ENCODE data around the gene ARAP2. TPM values are rescaled to one million over a fixed set of nuclear protein-coding genes. Genes with fewer than 3 reads are reported as not detected.

The ARAP2 gene
- total RNA-seq, 1 experiment from 2014 or later: 13.6 TPM

DNA sequence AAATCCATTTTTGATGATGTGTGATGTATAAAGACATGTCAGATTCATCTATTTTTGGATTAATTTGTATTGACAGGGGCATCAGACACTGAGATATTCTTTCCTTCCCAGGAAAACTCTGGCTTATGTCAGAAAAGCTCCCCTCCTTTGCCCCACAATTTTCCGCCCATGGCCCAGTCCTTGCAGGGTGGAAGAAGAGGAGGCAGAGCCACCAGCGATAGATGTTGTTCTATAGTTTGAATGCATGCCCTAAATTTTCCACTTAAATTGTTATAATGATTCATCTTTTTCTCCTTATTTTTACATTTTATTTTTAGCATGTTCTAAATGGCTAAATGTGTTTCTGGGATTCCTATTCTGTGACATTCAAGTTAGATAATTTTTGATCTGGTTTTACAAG lies 149.3 kb downstream of the ARAP2 start (continued):
- TF ChIP-seq EZH2 (IDR thresholded peaks at IDR 0.05) (no peak), ELF1 (IDR thresholded peaks at IDR 0.05; ENCODE audit: borderline replicate concordance, low read depth) (no peak), TCF7L2 (IDR thresholded peaks at IDR 0.05; ENCODE audit: borderline replicate concordance, extremely low read depth, insufficient read depth, insufficient read length) (no peak)

DNA sequence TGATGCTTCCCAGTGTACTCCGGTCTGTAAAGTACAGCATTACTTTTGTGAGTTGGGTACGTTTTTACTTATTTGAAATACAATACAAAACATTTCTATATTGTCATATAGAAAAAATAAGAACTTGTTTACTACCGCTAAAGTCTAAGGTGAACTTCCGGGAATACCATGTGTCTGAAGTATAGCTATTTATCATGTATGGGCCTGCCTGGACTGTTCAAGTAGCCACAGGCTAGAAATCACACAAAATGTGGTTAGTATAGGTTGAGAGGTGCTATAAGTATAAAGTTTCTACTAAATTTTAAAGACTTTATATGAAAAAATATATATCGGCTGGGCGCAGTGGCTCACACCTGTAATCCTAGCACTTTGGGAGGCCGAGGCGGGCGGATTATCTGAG lies 152.3 kb downstream of the ARAP2 start:
- ChIA-PET POLR2A (no interaction called here), CTCF (no interaction called here), RAD21 (ENCODE audit: low non-redundant PET in 1 of 2, low total read pairs in 2 of 2, uncharacterized antibody in 2 of 2, unreplicated experiment in 2 of 2) (no interaction called here)
- Histone ChIP-seq H3K79me2 (ENCODE audit: insufficient read depth, low read length) (no peaks in the 10 kb centered on the region), H2AFZ (ENCODE audit: low read depth, low read length, poor library complexity, severe bottlenecking) (no peak overlapping the region), H3K4me2 (ENCODE audit: low read length) (no peak overlapping the region), H3K9me3 (ENCODE audit: control insufficient read depth in 1 of 2, insufficient read depth in 1 of 2, low read depth in 1 of 2, low read length in 2 of 2) (no peaks in the 10 kb centered on the region), H3K4me3 (replicated peaks in 1 of 2; ENCODE audit: low read depth in 1 of 2, low read length in 2 of 2) (no peak overlapping the region), H3K4me1 (ENCODE audit: control insufficient read depth in 1 of 2, insufficient read depth in 2 of 2, low read length in 2 of 2) (no peaks in the 10 kb centered on the region), H3K9me2 (ENCODE audit: insufficient read depth) (no peaks in the 10 kb centered on the region), H4K20me1 (ENCODE audit: insufficient read depth) (no peaks in the 10 kb centered on the region), H3K27me3 (ENCODE audit: insufficient read depth, low read length) (no peaks in the 10 kb centered on the region), H3K27ac (ENCODE audit: low read depth, low read length) (no peak overlapping the region), H3K36me3 (ENCODE audit: control insufficient read depth in 1 of 2, insufficient read depth in 2 of 2, low read length in 2 of 2) (no peaks in the 10 kb centered on the region), H3K9ac (ENCODE audit: low read length) (no peak overlapping the region)
- intact Hi-C loops (cut with micrococcal nuclease): no loop called here
- no peak for DNase-seq (ENCODE audit: low read depth, low spot score)
- ATAC-seq: no peak
- BruUV-seq (replicated peaks): no TSS peak
- TF ChIP-seq, protein P1, sequence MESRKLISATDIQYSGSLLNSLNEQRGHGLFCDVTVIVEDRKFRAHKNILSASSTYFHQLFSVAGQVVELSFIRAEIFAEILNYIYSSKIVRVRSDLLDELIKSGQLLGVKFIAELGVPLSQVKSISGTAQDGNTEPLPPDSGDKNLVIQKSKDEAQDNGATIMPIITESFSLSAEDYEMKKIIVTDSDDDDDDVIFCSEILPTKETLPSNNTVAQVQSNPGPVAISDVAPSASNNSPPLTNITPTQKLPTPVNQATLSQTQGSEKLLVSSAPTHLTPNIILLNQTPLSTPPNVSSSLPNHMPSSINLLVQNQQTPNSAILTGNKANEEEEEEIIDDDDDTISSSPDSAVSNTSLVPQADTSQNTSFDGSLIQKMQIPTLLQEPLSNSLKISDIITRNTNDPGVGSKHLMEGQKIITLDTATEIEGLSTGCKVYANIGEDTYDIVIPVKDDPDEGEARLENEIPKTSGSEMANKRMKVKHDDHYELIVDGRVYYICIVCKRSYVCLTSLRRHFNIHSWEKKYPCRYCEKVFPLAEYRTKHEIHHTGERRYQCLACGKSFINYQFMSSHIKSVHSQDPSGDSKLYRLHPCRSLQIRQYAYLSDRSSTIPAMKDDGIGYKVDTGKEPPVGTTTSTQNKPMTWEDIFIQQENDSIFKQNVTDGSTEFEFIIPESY (IDR thresholded peaks at IDR 0.05; ENCODE audit: extremely low read depth, insufficient replicate concordance, low read length): no peak
- TF ChIP-seq JUND (IDR thresholded peaks at IDR 0.05) (no peak), ZFX (IDR thresholded peaks at IDR 0.05) (no peak), YY1 (IDR thresholded peaks at IDR 0.05; ENCODE audit: extremely low read depth, insufficient replicate concordance, low read depth, low read length) (no peak), ELF1 (IDR thresholded peaks at IDR 0.05; ENCODE audit: borderline replicate concordance, low read depth) (no peak), RAD21 (IDR thresholded peaks at IDR 0.05; ENCODE audit: low read depth) (no peak), ZNF274 (IDR thresholded peaks at IDR 0.05; ENCODE audit: low read depth, low read length) (no peak), SRF (IDR thresholded peaks at IDR 0.05; ENCODE audit: low read depth) (no peak), POLR2AphosphoS5 (IDR thresholded peaks at IDR 0.05; ENCODE audit: low read depth, low read length) (no peak), TCF7L2 (IDR thresholded peaks at IDR 0.05; ENCODE audit: borderline replicate concordance, extremely low read depth, insufficient read depth, insufficient read length) (no peak), POLR2A (IDR thresholded peaks at IDR 0.05; ENCODE audit: borderline replicate concordance, extremely low read depth, insufficient read depth, insufficient read length) (no peak), EZH2phosphoT487 (IDR thresholded peaks at IDR 0.05; ENCODE audit: borderline replicate concordance) (no peak), SIN3A (IDR thresholded peaks at IDR 0.05; ENCODE audit: low read depth) (no peak), EZH2 (IDR thresholded peaks at IDR 0.05) (no peak), CEBPB (IDR thresholded peaks at IDR 0.05; ENCODE audit: low read depth) (no peak)
- TF ChIP-seq, protein P2, sequence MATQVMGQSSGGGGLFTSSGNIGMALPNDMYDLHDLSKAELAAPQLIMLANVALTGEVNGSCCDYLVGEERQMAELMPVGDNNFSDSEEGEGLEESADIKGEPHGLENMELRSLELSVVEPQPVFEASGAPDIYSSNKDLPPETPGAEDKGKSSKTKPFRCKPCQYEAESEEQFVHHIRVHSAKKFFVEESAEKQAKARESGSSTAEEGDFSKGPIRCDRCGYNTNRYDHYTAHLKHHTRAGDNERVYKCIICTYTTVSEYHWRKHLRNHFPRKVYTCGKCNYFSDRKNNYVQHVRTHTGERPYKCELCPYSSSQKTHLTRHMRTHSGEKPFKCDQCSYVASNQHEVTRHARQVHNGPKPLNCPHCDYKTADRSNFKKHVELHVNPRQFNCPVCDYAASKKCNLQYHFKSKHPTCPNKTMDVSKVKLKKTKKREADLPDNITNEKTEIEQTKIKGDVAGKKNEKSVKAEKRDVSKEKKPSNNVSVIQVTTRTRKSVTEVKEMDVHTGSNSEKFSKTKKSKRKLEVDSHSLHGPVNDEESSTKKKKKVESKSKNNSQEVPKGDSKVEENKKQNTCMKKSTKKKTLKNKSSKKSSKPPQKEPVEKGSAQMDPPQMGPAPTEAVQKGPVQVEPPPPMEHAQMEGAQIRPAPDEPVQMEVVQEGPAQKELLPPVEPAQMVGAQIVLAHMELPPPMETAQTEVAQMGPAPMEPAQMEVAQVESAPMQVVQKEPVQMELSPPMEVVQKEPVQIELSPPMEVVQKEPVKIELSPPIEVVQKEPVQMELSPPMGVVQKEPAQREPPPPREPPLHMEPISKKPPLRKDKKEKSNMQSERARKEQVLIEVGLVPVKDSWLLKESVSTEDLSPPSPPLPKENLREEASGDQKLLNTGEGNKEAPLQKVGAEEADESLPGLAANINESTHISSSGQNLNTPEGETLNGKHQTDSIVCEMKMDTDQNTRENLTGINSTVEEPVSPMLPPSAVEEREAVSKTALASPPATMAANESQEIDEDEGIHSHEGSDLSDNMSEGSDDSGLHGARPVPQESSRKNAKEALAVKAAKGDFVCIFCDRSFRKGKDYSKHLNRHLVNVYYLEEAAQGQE (IDR thresholded peaks at IDR 0.05; ENCODE audit: low read depth): no peak
- TF ChIP-seq, protein P3, sequence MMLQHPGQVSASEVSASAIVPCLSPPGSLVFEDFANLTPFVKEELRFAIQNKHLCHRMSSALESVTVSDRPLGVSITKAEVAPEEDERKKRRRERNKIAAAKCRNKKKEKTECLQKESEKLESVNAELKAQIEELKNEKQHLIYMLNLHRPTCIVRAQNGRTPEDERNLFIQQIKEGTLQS (IDR thresholded peaks at IDR 0.05): no peak
- TF ChIP-seq, protein P4, sequence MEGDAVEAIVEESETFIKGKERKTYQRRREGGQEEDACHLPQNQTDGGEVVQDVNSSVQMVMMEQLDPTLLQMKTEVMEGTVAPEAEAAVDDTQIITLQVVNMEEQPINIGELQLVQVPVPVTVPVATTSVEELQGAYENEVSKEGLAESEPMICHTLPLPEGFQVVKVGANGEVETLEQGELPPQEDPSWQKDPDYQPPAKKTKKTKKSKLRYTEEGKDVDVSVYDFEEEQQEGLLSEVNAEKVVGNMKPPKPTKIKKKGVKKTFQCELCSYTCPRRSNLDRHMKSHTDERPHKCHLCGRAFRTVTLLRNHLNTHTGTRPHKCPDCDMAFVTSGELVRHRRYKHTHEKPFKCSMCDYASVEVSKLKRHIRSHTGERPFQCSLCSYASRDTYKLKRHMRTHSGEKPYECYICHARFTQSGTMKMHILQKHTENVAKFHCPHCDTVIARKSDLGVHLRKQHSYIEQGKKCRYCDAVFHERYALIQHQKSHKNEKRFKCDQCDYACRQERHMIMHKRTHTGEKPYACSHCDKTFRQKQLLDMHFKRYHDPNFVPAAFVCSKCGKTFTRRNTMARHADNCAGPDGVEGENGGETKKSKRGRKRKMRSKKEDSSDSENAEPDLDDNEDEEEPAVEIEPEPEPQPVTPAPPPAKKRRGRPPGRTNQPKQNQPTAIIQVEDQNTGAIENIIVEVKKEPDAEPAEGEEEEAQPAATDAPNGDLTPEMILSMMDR (IDR thresholded peaks at IDR 0.05 in 2 of 3, conservative IDR thresholded peaks at IDR 0.05 in 1 of 3; ENCODE audit: borderline replicate concordance in 1 of 3, insufficient read depth in 1 of 3, low read depth in 2 of 3, low read length in 2 of 3): no peak
- TF ChIP-seq, protein P5, sequence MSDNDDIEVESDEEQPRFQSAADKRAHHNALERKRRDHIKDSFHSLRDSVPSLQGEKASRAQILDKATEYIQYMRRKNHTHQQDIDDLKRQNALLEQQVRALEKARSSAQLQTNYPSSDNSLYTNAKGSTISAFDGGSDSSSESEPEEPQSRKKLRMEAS (IDR thresholded peaks at IDR 0.05): no peak

All from HCT116 (cell line).